Measurements from ENCODE around the gene PIM1.
A peak's percentile ranks its signal among the peaks of the same experiment; 100 is the strongest.

Gene PIM1

DNA sequence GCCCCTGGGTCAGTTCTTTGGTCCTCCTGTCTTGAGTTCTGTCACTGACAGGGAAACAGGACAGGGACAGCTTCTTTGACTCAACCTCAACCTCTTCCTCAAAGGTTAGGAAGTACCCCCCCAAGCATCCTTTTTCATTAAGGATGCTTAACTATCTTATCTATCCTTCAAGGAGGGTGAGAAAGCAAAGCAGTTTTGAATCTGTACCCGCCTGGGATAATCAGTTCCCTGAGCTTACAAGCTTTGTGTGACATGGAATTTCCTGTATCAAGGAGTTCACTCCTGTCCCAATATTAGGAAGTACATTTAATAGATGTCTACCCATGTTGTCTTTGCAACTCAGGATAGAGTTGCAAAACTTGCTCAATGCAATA lies 31.1 kb upstream of the PIM1 start:
- DNase-seq = no peak

GRCh38 chr6:37139230-37139962 lies 30.6 kb upstream of the PIM1 start:
- DNase-seq = no peak

- DNase-seq = no peak
Observed at GRCh38 chr6:37140145-37140544, 29.8 kb upstream of the PIM1 start.

DNA sequence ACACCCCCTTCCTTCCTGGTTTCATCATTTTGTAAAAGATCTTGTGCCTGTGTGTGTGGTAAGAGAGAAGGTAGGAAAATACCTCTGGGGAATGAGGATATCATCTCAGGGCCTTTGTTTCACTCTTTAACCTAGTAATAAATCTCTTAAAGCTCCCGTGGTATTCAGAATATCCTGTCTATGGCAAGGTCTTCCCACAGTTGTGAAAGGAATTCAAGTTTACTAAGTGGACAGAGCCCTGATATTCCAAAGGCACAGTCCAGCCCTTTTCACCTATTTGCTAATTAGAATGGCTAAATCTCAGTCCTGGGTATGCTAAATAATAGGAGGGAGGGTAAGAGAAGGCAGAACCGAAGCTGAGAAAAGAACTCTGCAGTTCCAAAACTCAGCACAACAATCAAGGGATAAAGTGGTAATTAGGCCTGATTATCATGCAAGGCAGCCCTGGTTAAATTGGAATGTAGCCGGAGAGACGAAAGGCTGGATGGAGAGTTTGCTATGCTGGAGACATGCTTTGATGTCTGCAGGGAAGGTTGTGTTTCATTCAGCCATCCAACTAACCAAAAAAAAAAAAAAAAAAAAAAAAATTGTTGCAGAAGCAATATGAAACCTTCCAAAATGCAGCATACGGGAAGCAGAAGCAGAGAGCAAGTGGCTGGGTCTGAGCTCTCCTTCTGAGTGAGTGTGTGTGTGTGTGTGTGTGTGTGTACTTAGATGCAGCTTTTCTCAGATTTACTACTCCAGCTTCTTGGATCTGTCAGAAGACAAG lies 28.5 kb upstream of the PIM1 start:
- DNase-seq = peak; percentile 80

DNA sequence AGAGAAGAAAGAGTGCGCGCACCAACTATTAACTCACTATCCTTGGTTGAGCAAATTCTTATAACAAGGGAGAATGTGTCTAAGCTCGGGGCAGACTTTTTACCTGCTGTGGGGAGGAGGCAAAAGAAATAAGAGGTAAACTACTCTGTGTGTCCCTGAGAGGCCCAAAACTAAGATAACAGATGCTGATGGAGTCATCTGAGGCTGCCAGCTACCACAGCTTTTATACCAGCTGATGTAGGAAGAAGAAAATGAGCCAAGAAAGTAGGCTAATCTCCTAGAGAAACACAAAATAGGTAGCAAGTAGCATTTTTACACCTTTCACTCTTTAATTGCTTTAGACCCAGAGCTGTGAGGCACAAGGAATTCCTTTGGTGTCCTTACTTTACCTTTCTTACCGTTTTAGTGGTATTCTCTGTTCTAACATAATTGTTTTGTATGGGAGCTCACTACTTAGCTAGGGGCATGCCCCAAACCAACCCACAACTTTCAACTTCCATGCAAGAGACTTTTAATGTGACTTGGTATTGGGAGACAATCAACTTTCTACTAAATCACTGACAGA lies 27.8 kb upstream of the PIM1 start:
- DNase-seq = peak; percentile 65

DNA sequence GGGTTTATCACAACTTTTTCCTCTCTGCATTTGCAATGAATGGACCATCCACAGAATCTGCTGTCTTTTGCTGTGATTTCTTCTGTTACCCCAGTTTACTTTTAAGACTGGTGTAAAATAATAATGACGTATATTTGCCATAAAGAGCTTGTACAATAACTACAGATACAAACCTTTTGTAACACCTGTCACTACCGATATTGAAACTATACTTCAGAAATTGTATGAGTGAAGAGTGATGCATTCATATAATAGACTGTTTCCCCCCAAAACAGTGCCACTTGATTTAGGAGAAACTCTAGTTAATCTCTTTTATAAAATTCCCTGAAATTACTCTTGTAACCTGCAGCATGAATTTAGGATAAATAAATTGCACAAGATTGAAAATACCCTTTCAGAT lies 26.4 kb upstream of the PIM1 start:
- no peak for DNase-seq

DNA sequence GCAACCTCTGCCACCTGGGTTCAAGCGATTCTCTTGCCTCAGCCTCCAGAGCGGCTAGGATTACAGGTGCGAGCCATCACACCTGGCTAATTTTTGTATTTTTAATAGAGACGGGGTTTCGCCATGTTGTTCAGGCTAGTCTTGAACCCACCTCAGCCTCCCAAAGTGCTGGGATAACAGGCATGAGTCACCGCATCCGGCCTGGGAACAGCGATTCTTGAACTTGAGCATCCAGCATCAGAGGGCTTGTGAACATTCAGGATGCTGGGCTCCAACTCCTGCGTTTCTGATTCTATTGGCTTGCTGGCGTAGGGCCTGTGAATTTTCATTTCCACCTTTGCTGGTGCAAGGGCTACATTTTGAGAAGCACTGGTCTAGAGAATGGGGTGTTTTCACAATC lies 24.5 kb upstream of the PIM1 start:
- no peak for DNase-seq

GRCh38 chr6:37146735-37147157 lies 23.2 kb upstream of the PIM1 start:
- no peak for DNase-seq

GRCh38 chr6:37149745-37150144 lies 20.2 kb upstream of the PIM1 start:
- DNase-seq = no peak

DNA sequence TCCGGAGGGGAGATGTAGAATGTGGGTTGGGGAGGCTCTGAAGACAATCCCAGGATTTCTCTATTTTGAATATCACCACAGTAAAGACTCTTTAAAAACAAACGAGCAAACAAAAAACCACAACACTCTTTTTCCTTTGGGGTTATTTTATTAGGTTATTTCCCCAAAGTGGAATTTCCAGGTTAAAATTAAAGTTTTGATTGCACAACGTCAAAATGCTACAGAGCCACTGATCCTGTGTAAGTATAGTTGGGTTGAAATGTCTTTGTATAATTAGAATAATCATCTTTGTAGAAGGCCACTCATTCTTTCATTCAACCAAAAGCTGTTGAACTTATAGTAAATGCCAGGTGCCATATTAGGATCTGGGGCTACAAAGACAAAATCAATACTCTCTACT lies 19.6 kb upstream of the PIM1 start:
- DNase-seq = no peak

- no peak for DNase-seq
Observed at GRCh38 chr6:37155394-37156312, 14.3 kb upstream of the PIM1 start.

DNA sequence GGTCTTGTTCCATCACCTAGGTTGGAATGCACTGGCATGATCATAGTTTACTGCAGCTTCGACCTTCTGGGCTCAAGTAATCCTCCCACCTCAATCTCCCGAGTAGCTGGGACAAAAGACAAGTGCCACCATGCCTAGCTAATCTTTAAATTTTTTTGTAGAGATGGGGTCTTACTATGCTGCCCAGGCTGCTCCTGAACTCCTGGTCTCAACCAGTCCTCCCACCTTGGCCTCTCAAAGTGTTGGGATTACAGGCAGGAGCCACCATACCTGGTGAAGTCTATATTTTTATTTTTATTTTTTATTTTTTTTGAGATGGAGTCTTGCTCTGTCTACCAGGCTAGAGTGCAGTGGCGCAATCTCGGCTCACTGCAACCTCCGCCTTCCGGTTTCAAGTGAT lies 11.4 kb upstream of the PIM1 start:
- no peak for DNase-seq

- no peak for DNase-seq
Observed at GRCh38 chr6:37160922-37161778, 8.8 kb upstream of the PIM1 start.

GRCh38 chr6:37162740-37163139 lies 7.2 kb upstream of the PIM1 start:
- DNase-seq = no peak

DNA sequence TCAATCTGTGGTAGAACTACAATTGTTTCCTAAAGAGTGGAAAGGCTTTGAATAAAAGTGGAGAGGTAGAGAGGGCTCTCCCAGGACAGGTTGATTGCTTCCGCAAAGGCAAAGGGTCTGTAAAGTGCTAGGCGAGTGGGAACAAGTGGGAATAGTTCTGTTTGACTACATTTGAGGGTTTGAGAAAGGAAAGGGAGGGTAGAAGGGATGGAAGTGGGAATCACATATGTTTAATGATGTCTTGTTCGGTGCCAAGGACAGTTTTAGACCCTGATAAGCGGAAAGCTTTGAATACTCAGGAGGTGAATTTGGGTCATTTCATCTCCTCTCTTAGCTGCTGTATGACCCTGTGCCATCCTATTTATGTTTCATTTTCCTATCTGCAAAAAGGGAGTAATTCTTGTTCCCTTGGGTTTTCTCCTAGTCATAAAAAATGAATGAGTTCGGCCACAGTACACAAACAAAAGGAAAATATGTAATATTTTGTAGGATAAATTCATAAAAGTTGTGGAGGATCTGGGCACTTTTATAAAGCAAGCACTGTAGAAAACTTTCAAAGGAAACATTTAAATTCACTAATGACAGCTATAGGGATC lies 1.7 kb upstream of the PIM1 start:
- DNase-seq = no peak

- peak; percentile 62 for DNase-seq
Observed at GRCh38 chr6:37168811-37169495, 999 bp upstream of the PIM1 start.

DNA sequence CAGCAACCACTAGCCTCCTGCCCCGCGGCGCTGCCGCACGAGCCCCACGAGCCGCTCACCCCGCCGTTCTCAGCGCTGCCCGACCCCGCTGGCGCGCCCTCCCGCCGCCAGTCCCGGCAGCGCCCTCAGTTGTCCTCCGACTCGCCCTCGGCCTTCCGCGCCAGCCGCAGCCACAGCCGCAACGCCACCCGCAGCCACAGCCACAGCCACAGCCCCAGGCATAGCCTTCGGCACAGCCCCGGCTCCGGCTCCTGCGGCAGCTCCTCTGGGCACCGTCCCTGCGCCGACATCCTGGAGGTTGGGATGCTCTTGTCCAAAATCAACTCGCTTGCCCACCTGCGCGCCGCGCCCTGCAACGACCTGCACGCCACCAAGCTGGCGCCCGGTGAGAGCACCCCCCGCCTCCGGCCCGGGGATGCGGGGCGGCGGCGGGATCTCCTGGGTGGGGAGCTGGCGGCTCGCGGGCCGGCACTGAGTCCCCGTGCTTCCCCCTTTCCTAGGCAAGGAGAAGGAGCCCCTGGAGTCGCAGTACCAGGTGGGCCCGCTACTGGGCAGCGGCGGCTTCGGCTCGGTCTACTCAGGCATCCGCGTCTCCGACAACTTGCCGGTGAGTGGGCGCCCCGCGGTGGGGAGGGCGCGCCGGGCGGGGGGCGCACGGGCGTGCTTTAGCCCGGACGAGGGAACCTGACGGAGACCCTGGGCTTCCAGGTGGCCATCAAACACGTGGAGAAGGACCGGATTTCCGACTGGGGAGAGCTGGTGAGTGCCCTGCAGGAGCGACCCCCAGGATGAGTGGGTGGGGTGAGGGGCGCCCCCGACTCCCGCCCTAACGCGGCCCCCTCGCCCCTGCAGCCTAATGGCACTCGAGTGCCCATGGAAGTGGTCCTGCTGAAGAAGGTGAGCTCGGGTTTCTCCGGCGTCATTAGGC lies 585 bp downstream of the PIM1 start:
- DNase-seq = peak; percentile 57

GRCh38 chr6:37171201-37171969 lies 1.4 kb downstream of the PIM1 start:
- no peak for DNase-seq
